H9 (cell line): Measurements from ENCODE around the gene SLAMF1. TPM values are rescaled to one million over a fixed set of nuclear protein-coding genes. Genes with fewer than 3 reads are reported as not detected.

Source experiments
- DNase-seq: peaks from one replicate; pipeline ENCODE4 v3.0.0-alpha.2; 2017
- H2AFZ ChIP-seq: one replicate; pipeline ENCODE4 v1.6.1; 2013; ENCODE audit warnings: mild to moderate bottlenecking, low read length, control low read depth, moderate library complexity
- H2AK5ac ChIP-seq: 2 replicates; pipeline ENCODE4 v1.6.1; 2013; ENCODE audit warnings: low read length, control low read depth, mixed read lengths; ENCODE audit not compliant: insufficient read length
- H2BK120ac ChIP-seq: one replicate; pipeline ENCODE4 v1.6.1; 2013; ENCODE audit warnings: low read depth, mild to moderate bottlenecking, low read length, control low read depth, inconsistent platforms; ENCODE audit not compliant: poor library complexity, severe bottlenecking
- H2BK12ac ChIP-seq: 2 replicates; pipeline ENCODE4 v1.6.1; 2013; ENCODE audit warnings: low read length, control low read depth, mixed read lengths, low read depth; ENCODE audit not compliant: insufficient read length
- H2BK15ac ChIP-seq: 2 replicates; pipeline ENCODE4 v1.6.1; 2013; ENCODE audit warnings: low read depth, low read length, control low read depth
- H2BK20ac ChIP-seq: one replicate; pipeline ENCODE4 v1.6.1; 2013; ENCODE audit warnings: low read depth, mild to moderate bottlenecking, low read length, control low read depth, inconsistent platforms; ENCODE audit not compliant: poor library complexity, severe bottlenecking
- H2BK5ac ChIP-seq: 2 replicates; pipeline ENCODE4 v1.6.1; 2013; ENCODE audit warnings: low read length, control low read depth, mixed read lengths; ENCODE audit not compliant: insufficient read length
- H3K14ac ChIP-seq: 2 replicates; pipeline ENCODE4 v1.6.1; 2013; ENCODE audit warnings: low read length, control low read depth; ENCODE audit not compliant: insufficient read depth
- H3K18ac ChIP-seq: 2 replicates; pipeline ENCODE4 v1.6.1; 2013; ENCODE audit warnings: low read depth, mild to moderate bottlenecking, mixed read lengths, low read length, control low read depth; ENCODE audit not compliant: insufficient read length
- H3K23ac ChIP-seq: 2 replicates; pipeline ENCODE4 v1.6.1; 2013; ENCODE audit warnings: low read length, control low read depth, mixed read lengths, low read depth; ENCODE audit not compliant: insufficient read length
- H3K23me2 ChIP-seq: 2 replicates; pipeline ENCODE4 v1.6.1; 2013; ENCODE audit warnings: low read depth, mild to moderate bottlenecking, mixed read lengths, low read length, control low read depth; ENCODE audit not compliant: insufficient read length, poor library complexity, severe bottlenecking
- H3K27ac ChIP-seq: 2 replicates; pipeline ENCODE4 v1.5.1; 2013; ENCODE audit warnings: low read length, control low read depth, mixed read lengths, low read depth; ENCODE audit not compliant: insufficient read length
- H3K27me3 ChIP-seq: 2 replicates; pipeline ENCODE4 v1.6.1; 2013; ENCODE audit warnings: low read length, control low read depth, inconsistent platforms; ENCODE audit not compliant: insufficient read depth
- H3K4ac ChIP-seq: 2 replicates; pipeline ENCODE4 v1.6.1; 2013; ENCODE audit warnings: low read depth, mild to moderate bottlenecking, control low read depth, inconsistent platforms, low read length, moderate library complexity
- H3K4me1 ChIP-seq: 2 replicates; pipeline ENCODE4 v1.6.1; 2013; ENCODE audit warnings: low read length, control low read depth, inconsistent platforms; ENCODE audit not compliant: insufficient read depth
- H3K4me2 ChIP-seq: 2 replicates; pipeline ENCODE4 v1.6.1; 2013; ENCODE audit warnings: low read length, control low read depth, mixed read lengths; ENCODE audit not compliant: insufficient read length, insufficient read depth
- H3K56ac ChIP-seq: 2 replicates; pipeline ENCODE4 v1.6.1; 2013; ENCODE audit warnings: low read depth, mild to moderate bottlenecking, mixed read lengths, low read length, control low read depth; ENCODE audit not compliant: insufficient read length
- H3K79me1 ChIP-seq: 2 replicates; pipeline ENCODE4 v1.6.1; 2013; ENCODE audit warnings: low read depth, mild to moderate bottlenecking, moderate library complexity, low read length, control low read depth, inconsistent platforms; ENCODE audit not compliant: insufficient read depth, poor library complexity, severe bottlenecking
- H3K79me2 ChIP-seq: 2 replicates; pipeline ENCODE4 v1.6.1; 2013; ENCODE audit warnings: low read length, control low read depth, inconsistent platforms; ENCODE audit not compliant: insufficient read depth
- H3K9ac ChIP-seq: 2 replicates; pipeline ENCODE4 v1.6.1; 2013; ENCODE audit warnings: low read length, control low read depth, mixed read lengths; ENCODE audit not compliant: insufficient read length; ENCODE audit errors: extremely low read depth
- H3K9me3 ChIP-seq: one replicate; pipeline ENCODE4 v1.6.1; 2013; ENCODE audit warnings: low read depth, low read length, inconsistent platforms; ENCODE audit not compliant: control insufficient read depth
- H3T11ph ChIP-seq: one replicate; pipeline ENCODE4 v1.6.1; 2013; ENCODE audit warnings: mild to moderate bottlenecking, low read length, control low read depth, inconsistent platforms
- H4K20me1 ChIP-seq: one replicate; pipeline ENCODE4 v1.6.1; 2013; ENCODE audit not compliant: control insufficient read depth, insufficient read length, insufficient read depth
- H4K5ac ChIP-seq: 2 replicates; pipeline ENCODE4 v1.6.1; 2013; ENCODE audit warnings: low read depth, mild to moderate bottlenecking, mixed read lengths, low read length, control low read depth; ENCODE audit not compliant: insufficient read length
- H4K8ac ChIP-seq: replicated peaks from 2 replicates; pipeline ENCODE4 v1.6.1; 2013; ENCODE audit warnings: low read length, control low read depth, mixed read lengths, low read depth; ENCODE audit not compliant: insufficient read length
- H4K91ac ChIP-seq: 2 replicates; pipeline ENCODE4 v1.6.1; 2013; ENCODE audit warnings: low read depth, mild to moderate bottlenecking, moderate library complexity, mixed read lengths, low read length, control low read depth; ENCODE audit not compliant: insufficient read length
- H3K27ac Mint-ChIP-seq, 3 experiments: 2 replicates in 2 of 3; 3 replicates in 1 of 3; pipeline ENCODE4 v1.8.0; 2020 to 2021; ENCODE audit warnings: mixed read lengths in 3 of 3, mild to moderate bottlenecking in 1 of 3, moderate library complexity in 1 of 3
- H3K27me3 Mint-ChIP-seq: 2 replicates; pipeline ENCODE4 v1.8.0; 2021; ENCODE audit warnings: low read depth, mild to moderate bottlenecking, moderate library complexity, mixed read lengths
- H3K36me3 Mint-ChIP-seq, 3 experiments: 2 replicates in 2 of 3; 3 replicates in 1 of 3; pipeline ENCODE4 v1.8.0; 2020 to 2021; ENCODE audit warnings: low read depth in 3 of 3, mixed read lengths in 3 of 3; ENCODE audit not compliant: insufficient read depth in 1 of 3
- H3K4me1 Mint-ChIP-seq, 2 experiments: 2 replicates each; pipeline ENCODE4 v1.8.0; 2020; ENCODE audit warnings: mixed read lengths in 2 of 2
- H3K4me3 Mint-ChIP-seq, 2 experiments: 2 replicates in 1 of 2; 3 replicates in 1 of 2; pipeline ENCODE4 v1.8.0; 2020 to 2021; ENCODE audit warnings: mild to moderate bottlenecking in 2 of 2, mixed read lengths in 2 of 2, moderate library complexity in 1 of 2
- H3K9me3 Mint-ChIP-seq, 2 experiments: 2 replicates in 1 of 2; 3 replicates in 1 of 2; pipeline ENCODE4 v1.8.0; 2020; ENCODE audit warnings: mild to moderate bottlenecking in 2 of 2, mixed read lengths in 2 of 2, moderate library complexity in 1 of 2
- CTCF ChIP-seq: fragments of 200-600 bp; sonication (generic); conservative IDR thresholded peaks from 3 replicates; pipeline ENCODE4 v1.8.0; 2021; ENCODE audit warnings: antibody characterized with exemption, mild to moderate bottlenecking
- WGBS: extraction: QIAGEN DNeasy Blood & Tissue Kit; methylation state at CpG from one replicate; pipeline ENCODE4 v1.1.7; 2013; ENCODE audit warnings: missing lambda C conversion rate, low lambda C conversion rate, mixed read lengths; ENCODE audit not compliant: insufficient read length; ENCODE audit errors: extremely low coverage; 5-methylcytosine and 5-hydroxymethylcytosine counted together
- total RNA-seq: library from RNA; stranded (reverse); gene quantifications from 2 replicates; pipeline ENCODE4 v1.2.1, GENCODE V29; 2021

SLAMF1 gene
- total RNA-seq, 1 experiment from 2014 or later: not detected

- H4K91ac ChIP-seq: no peak overlapping the region
- H3K18ac ChIP-seq: no peak overlapping the region
- TF ChIP-seq CTCF: no peak
- DNase-seq: no peak
- H3K79me1 ChIP-seq: no peaks in the 10 kb centered on the region
- no peak overlapping the region for H3K56ac ChIP-seq
- no peaks in the 10 kb centered on the region; the same call in 1 of the 2 replicates for H3K4me1 ChIP-seq
- no peaks in the 10 kb centered on the region for H3K23me2 ChIP-seq
- no peak overlapping the region for H3T11ph ChIP-seq
- H4K20me1 ChIP-seq: no peaks in the 10 kb centered on the region
- H3K14ac ChIP-seq: no peak overlapping the region
- no peak overlapping the region for H3K9ac ChIP-seq
- H2BK120ac ChIP-seq: no peak overlapping the region
- H2AK5ac ChIP-seq: no peak overlapping the region
- no peak overlapping the region for H3K23ac ChIP-seq
- H3K4me2 ChIP-seq: no peak overlapping the region
- H3K4ac ChIP-seq: no peak overlapping the region
- no peak overlapping the region for H2BK12ac ChIP-seq
- H2AFZ ChIP-seq: no peak overlapping the region
- no peaks in the 10 kb centered on the region; the same call in 1 of the 2 replicates for H3K27me3 ChIP-seq
- peaks cover 18 to 20% of the 10 kb centered on the region in 2 experiments for H3K4me1 Mint-ChIP-seq
- no CpG with 5 or more reads among the region's 4 CpGs for WGBS
- no peak overlapping the region for H4K8ac ChIP-seq
- H3K27ac ChIP-seq: no peak overlapping the region
- no peaks in the 10 kb centered on the region for H3K9me3 ChIP-seq
- no peak overlapping the region for H2BK5ac ChIP-seq
- no peaks in the 10 kb centered on the region; a peak in 1 of 7 replicates for H3K36me3 Mint-ChIP-seq
- no peak overlapping the region for H3K4me3 Mint-ChIP-seq
- H2BK20ac ChIP-seq: no peak overlapping the region
- H2BK15ac ChIP-seq: no peak overlapping the region
- peaks cover 1% of the 10 kb centered on the region; the same call in 1 of the 2 replicates for H3K27me3 Mint-ChIP-seq
- no peak overlapping the region; a peak in 1 of 7 replicates for H3K27ac Mint-ChIP-seq
- no peaks in the 10 kb centered on the region for H3K79me2 ChIP-seq
- no peak overlapping the region for H4K5ac ChIP-seq
- H3K9me3 Mint-ChIP-seq: no peaks in the 10 kb centered on the region; a peak in 1 of 5 replicates
These were observed 10.8 kb downstream of the SLAMF1 start for GRCh38 chr1:160636076-160636475.
